A673 (cell line): ENCODE measurements around the gene SPEG.

Experiments used
- CTCF ChIP-seq: fragments of 300-800, 200-600 bp; sonication (generic); conservative IDR thresholded peaks from 2 replicates; pipeline ENCODE4 v1.5.1; 2017; ENCODE audit warnings: low read depth, mild to moderate bottlenecking, antibody characterized with exemption, low read length, moderate library complexity, mixed read lengths
- EZH2 ChIP-seq: fragments of 200-600 bp; sonication (generic); IDR thresholded peaks from 2 replicates; pipeline ENCODE4 v1.6.1; 2017; ENCODE audit warnings: borderline replicate concordance, low read depth, mild to moderate bottlenecking, mixed read lengths, antibody characterized with exemption, low read length; ENCODE audit not compliant: poor library complexity, severe bottlenecking

- no peak for TF ChIP-seq CTCF
- TF ChIP-seq EZH2 = no peak
Observed at GRCh38 chr2:219502618-219503017, 68.0 kb downstream of the SPEG start.
